ENCODE data around the gene ACAT1. TPM values are rescaled to one million over a fixed set of nuclear protein-coding genes. Genes with fewer than 3 reads are reported as not detected.
"Not testable (repeated sequence)": the region's sequence is repeated elsewhere in the genome, so short reads cannot be mapped to it uniquely, and the experiment has no call there.

The ACAT1 gene
- total and polyA plus RNA-seq, 2 experiments from 2014 or later: 87.1 to 188 TPM

- no peak overlapping the region for H3K27ac ChIP-seq
- H3K4me2 ChIP-seq: no peak overlapping the region
- peaks cover 38% of the 10 kb centered on the region for H3K79me2 ChIP-seq
- H3K4me1 ChIP-seq (ENCODE audit: insufficient read depth): peaks cover 13% of the 10 kb centered on the region
- no peak for DNase-seq (ENCODE audit: low spot score)
- TF ChIP-seq, protein P1, sequence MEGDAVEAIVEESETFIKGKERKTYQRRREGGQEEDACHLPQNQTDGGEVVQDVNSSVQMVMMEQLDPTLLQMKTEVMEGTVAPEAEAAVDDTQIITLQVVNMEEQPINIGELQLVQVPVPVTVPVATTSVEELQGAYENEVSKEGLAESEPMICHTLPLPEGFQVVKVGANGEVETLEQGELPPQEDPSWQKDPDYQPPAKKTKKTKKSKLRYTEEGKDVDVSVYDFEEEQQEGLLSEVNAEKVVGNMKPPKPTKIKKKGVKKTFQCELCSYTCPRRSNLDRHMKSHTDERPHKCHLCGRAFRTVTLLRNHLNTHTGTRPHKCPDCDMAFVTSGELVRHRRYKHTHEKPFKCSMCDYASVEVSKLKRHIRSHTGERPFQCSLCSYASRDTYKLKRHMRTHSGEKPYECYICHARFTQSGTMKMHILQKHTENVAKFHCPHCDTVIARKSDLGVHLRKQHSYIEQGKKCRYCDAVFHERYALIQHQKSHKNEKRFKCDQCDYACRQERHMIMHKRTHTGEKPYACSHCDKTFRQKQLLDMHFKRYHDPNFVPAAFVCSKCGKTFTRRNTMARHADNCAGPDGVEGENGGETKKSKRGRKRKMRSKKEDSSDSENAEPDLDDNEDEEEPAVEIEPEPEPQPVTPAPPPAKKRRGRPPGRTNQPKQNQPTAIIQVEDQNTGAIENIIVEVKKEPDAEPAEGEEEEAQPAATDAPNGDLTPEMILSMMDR (IDR thresholded peaks at IDR 0.05; ENCODE audit: poor library complexity): no peak
- TF ChIP-seq EZH2 (IDR thresholded peaks at IDR 0.05; ENCODE audit: borderline replicate concordance): no peak
- TF ChIP-seq EZH2phosphoT487 (IDR thresholded peaks at IDR 0.05; ENCODE audit: low read depth, severe bottlenecking, unreplicated experiment): no peak
- H3K36me3 ChIP-seq (replicated peaks; ENCODE audit: insufficient read depth, low read depth): no peaks in the 10 kb centered on the region
- no peak overlapping the region for H3K4me3 ChIP-seq
- H3K27me3 ChIP-seq: no peaks in the 10 kb centered on the region
- H2AFZ ChIP-seq: no peak overlapping the region
- H3K9me3 ChIP-seq (ENCODE audit: low read depth): no peaks in the 10 kb centered on the region
- H4K20me1 ChIP-seq (ENCODE audit: insufficient read depth, poor library complexity, severe bottlenecking): no peaks in the 10 kb centered on the region
- no peaks in the 10 kb centered on the region for H3K9me2 ChIP-seq (replicated peaks; ENCODE audit: insufficient read depth)
- 86% methylated on average over 5 of the region's 5 CpGs for WGBS (ENCODE audit: low lambda C conversion rate, missing lambda C conversion rate)
These were observed 3.7 kb downstream of the ACAT1 start for GRCh38 chr11:108125096-108125495.

DNA sequence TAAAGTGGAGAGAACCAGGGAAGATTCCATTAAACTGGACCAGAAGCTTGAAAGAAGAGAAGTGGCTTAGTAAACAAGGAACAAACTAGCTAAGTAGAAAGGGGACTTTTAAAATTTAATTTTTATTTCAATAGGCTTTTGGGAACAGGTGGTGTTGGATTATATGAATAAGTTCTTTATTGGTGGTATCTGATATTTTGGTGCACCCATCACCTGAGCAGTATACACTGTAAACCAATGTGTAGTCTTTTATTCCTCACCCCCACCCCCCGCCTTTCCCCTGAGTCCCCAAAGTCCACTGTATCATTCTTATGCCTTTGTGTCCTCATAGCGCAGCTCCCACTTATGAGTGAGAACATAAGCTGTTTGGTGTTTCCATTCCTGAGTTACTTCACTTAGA, 7.4 kb downstream of the ACAT1 start:
- Histone ChIP-seq H3K79me2 (peaks cover 23% of the 10 kb centered on the region), H2AFZ (no peak overlapping the region), H3K4me2 (no peak overlapping the region), H3K27ac (no peak overlapping the region), H3K4me3 (no peak overlapping the region), H3K9me3 (ENCODE audit: low read depth) (no peaks in the 10 kb centered on the region), H3K36me3 (replicated peaks; ENCODE audit: insufficient read depth, low read depth) (no peaks in the 10 kb centered on the region), H3K27me3 (no peaks in the 10 kb centered on the region), H4K20me1 (ENCODE audit: insufficient read depth, poor library complexity, severe bottlenecking) (no peaks in the 10 kb centered on the region), H3K4me1 (ENCODE audit: insufficient read depth) (no peaks in the 10 kb centered on the region), H3K9me2 (replicated peaks; ENCODE audit: insufficient read depth) (no peaks in the 10 kb centered on the region)
- 93% methylated on average over 2 of the region's 2 CpGs for WGBS (ENCODE audit: low lambda C conversion rate, missing lambda C conversion rate)
- TF ChIP-seq EZH2 (IDR thresholded peaks at IDR 0.05; ENCODE audit: borderline replicate concordance) (no peak), EZH2phosphoT487 (IDR thresholded peaks at IDR 0.05; ENCODE audit: low read depth, severe bottlenecking, unreplicated experiment) (no peak)
- TF ChIP-seq, protein P1 (IDR thresholded peaks at IDR 0.05; ENCODE audit: poor library complexity): no peak
- DNase-seq (ENCODE audit: low spot score): no peak

- H3K27me3 ChIP-seq: no peaks in the 10 kb centered on the region
- H3K79me2 ChIP-seq: peaks cover 4% of the 10 kb centered on the region
- no peak overlapping the region for H3K4me3 ChIP-seq
- H3K4me1 ChIP-seq (ENCODE audit: insufficient read depth): no peaks in the 10 kb centered on the region
- H3K27ac ChIP-seq: no peak overlapping the region
- WGBS (ENCODE audit: low lambda C conversion rate, missing lambda C conversion rate): 100% methylated on average over 1 of the region's 1 CpG
- H3K9me3 ChIP-seq (ENCODE audit: low read depth): no peaks in the 10 kb centered on the region
- H2AFZ ChIP-seq: no peak overlapping the region
- TF ChIP-seq EZH2phosphoT487 (IDR thresholded peaks at IDR 0.05; ENCODE audit: low read depth, severe bottlenecking, unreplicated experiment) (no peak), EZH2 (IDR thresholded peaks at IDR 0.05; ENCODE audit: borderline replicate concordance) (no peak)
- TF ChIP-seq, protein P1 (IDR thresholded peaks at IDR 0.05; ENCODE audit: poor library complexity): no peak
- H3K9me2 ChIP-seq (replicated peaks; ENCODE audit: insufficient read depth): no peaks in the 10 kb centered on the region
- no peak overlapping the region for H3K4me2 ChIP-seq
- no peaks in the 10 kb centered on the region for H3K36me3 ChIP-seq (replicated peaks; ENCODE audit: insufficient read depth, low read depth)
- no peak for DNase-seq (ENCODE audit: low spot score)
- no peaks in the 10 kb centered on the region for H4K20me1 ChIP-seq (ENCODE audit: insufficient read depth, poor library complexity, severe bottlenecking)
These were observed 10.6 kb downstream of the ACAT1 start for GRCh38 chr11:108131993-108132392.

DNA sequence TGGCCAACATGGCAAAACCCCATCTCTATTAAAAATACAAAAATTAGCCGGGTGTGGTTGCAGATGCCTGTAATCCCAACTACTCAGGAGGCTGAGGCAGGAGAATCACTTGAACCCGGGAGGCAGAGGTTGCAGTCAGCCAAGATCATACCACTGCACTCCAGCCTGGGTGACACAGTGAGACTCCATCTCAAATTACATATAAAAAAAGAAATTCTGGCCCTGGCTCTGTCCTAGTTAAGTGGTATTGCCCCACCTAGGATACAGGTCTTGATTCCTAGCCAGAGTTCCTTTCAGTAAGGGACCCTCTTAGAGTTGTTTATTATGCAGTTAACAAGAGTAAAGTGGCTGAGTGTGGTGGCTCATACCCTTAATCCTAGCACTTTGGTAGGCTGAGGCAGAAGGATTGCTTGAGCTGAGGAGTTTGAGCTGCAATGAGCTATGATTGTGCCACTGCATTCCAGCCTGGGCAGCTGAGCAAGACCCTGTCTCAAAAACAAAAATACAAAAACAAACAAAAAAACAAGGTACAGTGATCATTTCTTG, 11.7 kb downstream of the ACAT1 start:
- H3K27me3 ChIP-seq; H3K4me2 ChIP-seq; DNase-seq (ENCODE audit: low spot score); H3K4me1 ChIP-seq (ENCODE audit: insufficient read depth); H2AFZ ChIP-seq; H4K20me1 ChIP-seq (ENCODE audit: insufficient read depth, poor library complexity, severe bottlenecking); H3K27ac ChIP-seq; H3K9me2 ChIP-seq (replicated peaks; ENCODE audit: insufficient read depth); H3K4me3 ChIP-seq; H3K9me3 ChIP-seq (ENCODE audit: low read depth); H3K79me2 ChIP-seq; H3K36me3 ChIP-seq (replicated peaks; ENCODE audit: insufficient read depth, low read depth): not testable (repeated sequence)
- 100% methylated on average over 2 of the region's 2 CpGs for WGBS (ENCODE audit: low lambda C conversion rate, missing lambda C conversion rate)
